GM23248 (cell line): Measurements from ENCODE around the gene EIF3B. TPM values are rescaled to one million over a fixed set of nuclear protein-coding genes. Genes with fewer than 3 reads are reported as not detected.

Experiments used
- DNase-seq: peaks from one replicate; pipeline ENCODE4 v3.0.0-alpha.2; 2015
- H2AFZ ChIP-seq: fragments of 200-600 bp; sonication (generic); 2 replicates; pipeline ENCODE4 v1.6.1; 2016; ENCODE audit warnings: antibody characterized with exemption
- H3F3A ChIP-seq: fragments of 200-600 bp; sonication (generic); 2 replicates; pipeline ENCODE4 v1.6.1; 2016; ENCODE audit warnings: mild to moderate bottlenecking, antibody characterized with exemption, mixed run types; ENCODE audit not compliant: insufficient read depth
- H3K27ac ChIP-seq: fragments of 200-600 bp; sonication (generic); 2 replicates; pipeline ENCODE4 v1.5.1; 2016; ENCODE audit warnings: mild to moderate bottlenecking
- H3K27me3 ChIP-seq: fragments of 200-600 bp; sonication (generic); replicated peaks from 2 replicates; pipeline ENCODE4 v1.6.1; 2016; ENCODE audit warnings: mild to moderate bottlenecking; ENCODE audit not compliant: insufficient read depth
- H3K36me3 ChIP-seq: fragments of 200-600 bp; sonication (generic); 2 replicates; pipeline ENCODE4 v1.6.1; 2016; ENCODE audit warnings: low read depth, mild to moderate bottlenecking
- H3K4me1 ChIP-seq: fragments of 200-600 bp; sonication (generic); 2 replicates; pipeline ENCODE4 v1.6.1; 2016; ENCODE audit warnings: mild to moderate bottlenecking; ENCODE audit not compliant: insufficient read depth
- H3K4me2 ChIP-seq: fragments of 200-600 bp; sonication (generic); one replicate; pipeline ENCODE4 v1.6.1; 2016; ENCODE audit warnings: mild to moderate bottlenecking; ENCODE audit not compliant: unreplicated experiment
- H3K4me3 ChIP-seq: fragments of 200-600 bp; sonication (generic); 2 replicates; pipeline ENCODE4 v1.5.1; 2016; ENCODE audit warnings: mild to moderate bottlenecking
- H3K79me2 ChIP-seq: fragments of 200-600 bp; sonication (generic); 2 replicates; pipeline ENCODE4 v1.6.1; 2016; ENCODE audit warnings: mild to moderate bottlenecking; ENCODE audit not compliant: insufficient read depth
- H3K9ac ChIP-seq: fragments of 200-600 bp; sonication (generic); 2 replicates; pipeline ENCODE4 v1.6.1; 2016; ENCODE audit warnings: mild to moderate bottlenecking
- H3K9me2 ChIP-seq: fragments of 200-600 bp; sonication (generic); 2 replicates; pipeline ENCODE4 v1.6.1; 2016; ENCODE audit warnings: mixed run types, mild to moderate bottlenecking, moderate library complexity; ENCODE audit not compliant: insufficient read depth
- H3K9me3 ChIP-seq: fragments of 200-600 bp; sonication (generic); one replicate; pipeline ENCODE4 v1.6.1; 2017; ENCODE audit warnings: low read depth
- H4K20me1 ChIP-seq: fragments of 200-600 bp; sonication (generic); 2 replicates; pipeline ENCODE4 v1.6.0; 2016; ENCODE audit not compliant: insufficient read depth
- EZH2 ChIP-seq: fragments of 200-600 bp; sonication (generic); IDR thresholded peaks from 2 replicates; pipeline ENCODE4 v1.6.1; 2018; ENCODE audit warnings: antibody characterized with exemption, mild to moderate bottlenecking; ENCODE audit not compliant: insufficient read depth, poor library complexity, severe bottlenecking
- EZH2phosphoT487 ChIP-seq: fragments of 200-600 bp; sonication (generic); IDR thresholded peaks from 2 replicates; pipeline ENCODE4 v1.6.1; 2018; ENCODE audit warnings: antibody characterized with exemption, moderate library complexity, mild to moderate bottlenecking, low read depth; ENCODE audit not compliant: insufficient read depth
- whole genome bisulfite sequencing, 2 experiments: methylation state at CpG; one replicate each; pipeline ENCODE4 v1.1.6; 2015 to 2017; ENCODE audit warnings: low lambda C conversion rate in 2 of 2, low coverage in 1 of 2; ENCODE audit errors: missing lambda C conversion rate in 2 of 2; 5-methylcytosine and 5-hydroxymethylcytosine counted together
- in situ Hi-C: fragments of 300-500 bp; cut with MboI; formaldehyde crosslinking; loops from 2 replicates; pipeline ENCODE4 v1.15.0; 2020
- polyA plus RNA-seq: library from polyadenylated mRNA; unstranded; fragments of >200 nt; fragmentation: Nextera tagmentation; extraction: Ambion mirVana; gene quantifications from 2 replicates; pipeline ENCODE4 v1.2.1, GENCODE V29; 2016
- total RNA-seq: library from RNA; depleted of rRNA; stranded (reverse); fragments of >200 nt; shearing (Covaris generic); gene quantifications from 2 replicates; pipeline ENCODE4 v1.2.3, GENCODE V29; 2014

EIF3B gene
- total and polyA plus RNA-seq, 2 experiments from 2014 or later, result 79.5 to 180 TPM

DNA sequence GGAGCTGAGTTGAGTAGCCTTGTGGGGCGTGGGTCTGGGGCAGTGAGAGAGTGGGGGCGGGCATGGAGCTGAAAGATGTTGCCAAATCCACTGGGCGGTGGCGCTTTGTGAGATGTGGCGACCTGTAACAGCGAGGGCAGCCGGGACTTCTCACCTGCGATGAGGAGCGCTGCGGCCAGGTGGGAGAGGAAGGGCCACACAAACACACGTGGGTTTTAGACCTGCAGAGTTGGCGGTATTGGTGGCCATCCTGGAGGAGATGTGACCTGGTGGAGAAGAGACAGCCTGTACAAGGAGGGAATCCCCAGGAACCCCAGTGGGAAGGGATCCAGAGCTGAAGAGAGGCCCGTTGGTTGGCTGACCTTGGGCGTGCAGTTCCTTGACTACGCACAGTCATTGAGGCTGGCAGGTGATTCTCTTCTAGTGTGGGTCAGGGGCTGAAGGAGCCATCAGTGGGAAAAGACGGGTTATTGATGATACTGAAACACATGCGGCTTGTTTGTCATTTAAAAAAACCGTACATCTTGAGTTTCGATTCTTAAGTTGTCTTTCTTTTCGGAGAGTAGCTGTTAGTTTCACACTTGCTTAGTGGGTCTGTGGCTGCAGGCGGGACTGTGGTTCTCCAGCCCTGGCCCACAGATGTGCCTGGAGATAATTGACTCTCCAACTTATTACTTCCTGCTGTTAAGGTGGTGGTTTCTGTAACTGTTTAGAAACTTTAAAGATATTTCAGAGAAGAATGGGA, 51.1 kb downstream of the EIF3B start:
- Histone ChIP-seq H3K9ac (no peak overlapping the region), H3K36me3 (no peaks in the 10 kb centered on the region), H3K79me2 (peaks cover 59% of the 10 kb centered on the region), H3K9me3 (no peaks in the 10 kb centered on the region), H3K27me3 (no peaks in the 10 kb centered on the region), H3F3A (peaks cover 6% of the 10 kb centered on the region; the same call in 1 of the 2 replicates), H3K4me1 (peaks cover 9% of the 10 kb centered on the region; the same call in 1 of the 2 replicates), H3K27ac (no peak overlapping the region), H4K20me1 (no peaks in the 10 kb centered on the region), H3K4me3 (no peak overlapping the region; the same call in 1 of the 2 replicates), H3K4me2 (peak overlapping the region; percentile 22), H2AFZ (no peak overlapping the region), H3K9me2 (no peaks in the 10 kb centered on the region)
- in situ Hi-C loops, result no loop called here
- no peak for DNase-seq
- TF ChIP-seq EZH2phosphoT487 (no peak), EZH2 (no peak)
- 73 to 75% methylated on average over 19 to 21 of the region's 21 CpGs for WGBS, 2 experiments

- no peaks in the 10 kb centered on the region for H3K9me3 ChIP-seq
- peaks cover 31% of the 10 kb centered on the region for H3K4me1 ChIP-seq
- 53 to 57% methylated on average over 15 of the region's 15 CpGs for WGBS, 2 experiments
- H3K4me2 ChIP-seq, result no peak overlapping the region
- no peaks in the 10 kb centered on the region for H4K20me1 ChIP-seq
- H3K4me3 ChIP-seq, result no peak overlapping the region
- H3K27me3 ChIP-seq, result no peaks in the 10 kb centered on the region
- H3K9ac ChIP-seq, result no peak overlapping the region; the same call in 1 of the 2 replicates
- peaks cover 71% of the 10 kb centered on the region for H3K79me2 ChIP-seq
- H3K36me3 ChIP-seq, result no peaks in the 10 kb centered on the region
- in situ Hi-C loops, result no loop called here
- H3K27ac ChIP-seq, result 0 out of 2 replicates have a peak overlapping the region, but pooled peaks have one; percentile 15
- peaks cover 19% of the 10 kb centered on the region for H3F3A ChIP-seq
- TF ChIP-seq EZH2 (no peak), EZH2phosphoT487 (no peak)
- DNase-seq, result peak; percentile 24
- H2AFZ ChIP-seq, result peak overlapping the region; percentile 42; the same call in 1 of the 2 replicates
- H3K9me2 ChIP-seq, result no peaks in the 10 kb centered on the region
Measured at GRCh38 chr7:2409745-2410414, 55.3 kb downstream of the EIF3B start.

DNA sequence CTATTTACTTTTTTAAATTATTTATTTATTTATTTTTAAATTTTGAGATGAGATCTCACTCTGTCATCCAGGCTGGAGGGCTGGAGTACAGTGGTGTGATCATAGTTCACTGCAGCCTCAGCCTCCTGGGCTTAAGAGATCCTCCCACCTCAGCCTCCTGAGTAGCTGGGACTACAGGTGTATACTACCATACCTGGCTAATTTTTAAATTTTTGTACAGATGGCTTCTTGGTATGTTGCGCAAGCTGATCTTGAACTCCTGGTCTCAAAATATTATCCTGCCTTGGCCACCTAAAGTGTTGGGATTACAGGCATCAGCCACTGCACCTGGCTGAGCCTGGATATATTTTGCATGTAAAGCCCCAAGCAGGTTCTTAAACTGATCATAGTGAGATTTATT, 56.4 kb downstream of the EIF3B start:
- Histone ChIP-seq H3K4me2 (no peak overlapping the region), H3K4me1 (peaks cover 26% of the 10 kb centered on the region), H3K9me2 (no peaks in the 10 kb centered on the region), H4K20me1 (no peaks in the 10 kb centered on the region), H3K9me3 (no peaks in the 10 kb centered on the region), H3K27ac (no peak overlapping the region), H2AFZ (no peak overlapping the region), H3K36me3 (no peaks in the 10 kb centered on the region), H3F3A (peaks cover 19% of the 10 kb centered on the region), H3K4me3 (no peak overlapping the region), H3K27me3 (no peaks in the 10 kb centered on the region), H3K9ac (no peak overlapping the region), H3K79me2 (peaks cover 69% of the 10 kb centered on the region)
- 100% methylated on average over 1 of the region's 1 CpG for WGBS, 2 experiments
- in situ Hi-C loops, result no loop called here
- no peak for DNase-seq
- TF ChIP-seq EZH2phosphoT487 (no peak), EZH2 (no peak)

GRCh38 chr7:2411815-2412586, 57.4 kb downstream of the EIF3B start:
- no peak for DNase-seq
- in situ Hi-C loops, result no loop called here
- Histone ChIP-seq H2AFZ (no peak overlapping the region), H3K4me1 (peaks cover 26% of the 10 kb centered on the region), H3K4me3 (no peak overlapping the region), H3K9me3 (no peaks in the 10 kb centered on the region), H3K27me3 (no peaks in the 10 kb centered on the region), H3K27ac (no peak overlapping the region), H3K9ac (no peak overlapping the region), H3K4me2 (no peak overlapping the region), H4K20me1 (no peaks in the 10 kb centered on the region), H3F3A (peaks cover 19% of the 10 kb centered on the region), H3K9me2 (no peaks in the 10 kb centered on the region), H3K36me3 (no peaks in the 10 kb centered on the region), H3K79me2 (peaks cover 72% of the 10 kb centered on the region)
- TF ChIP-seq EZH2phosphoT487 (no peak), EZH2 (no peak)
- 62 to 64% methylated on average over 12 of the region's 12 CpGs for WGBS, 2 experiments
